Measurements from ENCODE around the gene RAD51B.

Gene RAD51B

GRCh38 chr14:68135028-68135427, 315.4 kb downstream of the RAD51B start:
- Mint-ChIP-seq H3K4me3 (no peak overlapping the region), H3K9me3 (peaks cover 3% of the 10 kb centered on the region), H3K36me3 (ENCODE audit: low read depth) (no peaks in the 10 kb centered on the region), H3K4me1 (peaks cover 55% of the 10 kb centered on the region), H3K27ac (peak overlapping the region; percentile 21 to 82 (median 65)), H3K27me3 (ENCODE audit: low read depth) (no peaks in the 10 kb centered on the region)
- no peak for TF ChIP-seq CTCF (IDR thresholded peaks at IDR 0.05; ENCODE audit: unreplicated experiment in 3 of 3)

GRCh38 chr14:68135566-68135965, 316.0 kb downstream of the RAD51B start:
- Mint-ChIP-seq H3K36me3 (ENCODE audit: low read depth) (no peaks in the 10 kb centered on the region), H3K9me3 (peaks cover 3% of the 10 kb centered on the region), H3K27me3 (ENCODE audit: low read depth) (no peaks in the 10 kb centered on the region), H3K27ac (peak overlapping the region; percentile 57 to 82 (median 65)), H3K4me3 (no peak overlapping the region), H3K4me1 (peaks cover 58% of the 10 kb centered on the region)
- TF ChIP-seq CTCF (IDR thresholded peaks at IDR 0.05; ENCODE audit: unreplicated experiment in 3 of 3), result no peak

- Mint-ChIP-seq H3K4me1 (peaks cover 60% of the 10 kb centered on the region), H3K27me3 (ENCODE audit: low read depth) (no peaks in the 10 kb centered on the region), H3K27ac (peak overlapping the region; percentile 98), H3K4me3 (peak overlapping the region in 2 of 3 experiments; percentile 60 to 67), H3K36me3 (ENCODE audit: low read depth) (no peaks in the 10 kb centered on the region), H3K9me3 (peaks cover 3% of the 10 kb centered on the region)
- no peak for TF ChIP-seq CTCF (IDR thresholded peaks at IDR 0.05; ENCODE audit: unreplicated experiment in 3 of 3)
These were observed 318.4 kb downstream of the RAD51B start for GRCh38 chr14:68137704-68138619.

GRCh38 chr14:68139431-68140075, 320.0 kb downstream of the RAD51B start:
- H3K9me3 Mint-ChIP-seq, result peaks cover 3% of the 10 kb centered on the region
- H3K4me3 Mint-ChIP-seq, result peak overlapping the region in 1 of 3 experiments; percentile 8
- H3K27me3 Mint-ChIP-seq (ENCODE audit: low read depth), result no peaks in the 10 kb centered on the region
- TF ChIP-seq CTCF (IDR thresholded peaks at IDR 0.05; ENCODE audit: unreplicated experiment in 3 of 3), result no peak
- peaks cover 75% of the 10 kb centered on the region for H3K4me1 Mint-ChIP-seq
- H3K36me3 Mint-ChIP-seq (ENCODE audit: low read depth), result no peaks in the 10 kb centered on the region
- peak overlapping the region; percentile 98 for H3K27ac Mint-ChIP-seq

GRCh38 chr14:68140076-68140741, 320.6 kb downstream of the RAD51B start:
- no peak for TF ChIP-seq CTCF (IDR thresholded peaks at IDR 0.05; ENCODE audit: unreplicated experiment in 3 of 3)
- Mint-ChIP-seq H3K4me3 (peak overlapping the region in 1 of 3 experiments; percentile 37), H3K9me3 (peaks cover 3% of the 10 kb centered on the region), H3K4me1 (peaks cover 81% of the 10 kb centered on the region), H3K27me3 (ENCODE audit: low read depth) (no peaks in the 10 kb centered on the region), H3K27ac (peak overlapping the region; percentile 98), H3K36me3 (ENCODE audit: low read depth) (no peaks in the 10 kb centered on the region)

Data from nephron (organoid).